ENCODE measurements around the gene KDM2B.

- no peak for TF ChIP-seq SMC3 (IDR thresholded peaks at IDR 0.05; ENCODE audit: low read depth, low read length)
- TF ChIP-seq RCOR1 (IDR thresholded peaks at IDR 0.05; ENCODE audit: low read length), result no peak
- TF ChIP-seq POLR2AphosphoS5 (IDR thresholded peaks at IDR 0.05; ENCODE audit: low read depth, low read length), result no peak
- no peak for TF ChIP-seq EP300 (IDR thresholded peaks at IDR 0.05; ENCODE audit: borderline replicate concordance in 1 of 2, low read depth in 1 of 2, low read length in 1 of 2)
- TF ChIP-seq SIN3A (IDR thresholded peaks at IDR 0.05; ENCODE audit: borderline replicate concordance, low read depth, low read length), result no peak
- TF ChIP-seq USF2 (IDR thresholded peaks at IDR 0.05; ENCODE audit: borderline replicate concordance, low read depth, low read length), result no peak
- TF ChIP-seq FOXM1 (IDR thresholded peaks at IDR 0.05; ENCODE audit: low read depth), result no peak
- no peak for TF ChIP-seq CTCF (IDR thresholded peaks at IDR 0.05)
- no peak for TF ChIP-seq RAD21 (IDR thresholded peaks at IDR 0.05; ENCODE audit: low read length)
- TF ChIP-seq TCF12 (IDR thresholded peaks at IDR 0.05), result no peak
- no peak for TF ChIP-seq RFX5 (IDR thresholded peaks at IDR 0.05; ENCODE audit: low read length)
- no peak for TF ChIP-seq GABPA (IDR thresholded peaks at IDR 0.05; ENCODE audit: low read depth)
Measured at GRCh38 chr12:121578230-121579189, 2.3 kb downstream of the KDM2B start.

Data from SK-N-SH (cell line).